Mesenchymal stem cell (in vitro differentiated cells and primary cell): ENCODE data around the gene C9orf72.
A peak's percentile ranks its signal among the peaks of the same experiment; 100 is the strongest.

Source experiments
- DNase-seq: peaks from one replicate; pipeline ENCODE4 v3.0.0-alpha.2; 2013
- H2AFZ ChIP-seq: one replicate; pipeline ENCODE4 v1.6.1; 2013; ENCODE audit warnings: low read depth, mild to moderate bottlenecking, control low read depth, inconsistent platforms, low read length, moderate library complexity
- H2AK5ac ChIP-seq: 2 replicates; pipeline ENCODE4 v1.6.1; 2013; ENCODE audit warnings: low read length, moderate library complexity, mild to moderate bottlenecking, inconsistent platforms; ENCODE audit not compliant: severe bottlenecking
- H2BK120ac ChIP-seq: one replicate; pipeline ENCODE4 v1.6.1; 2013; ENCODE audit warnings: low read depth, mild to moderate bottlenecking, inconsistent platforms, low read length, moderate library complexity
- H2BK12ac ChIP-seq, 2 experiments: one replicate each; pipeline ENCODE4 v1.6.1; 2013; ENCODE audit warnings: inconsistent platforms in 2 of 2, low read length in 2 of 2, mild to moderate bottlenecking in 2 of 2, moderate library complexity in 2 of 2, control low read depth in 1 of 2
- H2BK15ac ChIP-seq: one replicate; pipeline ENCODE4 v1.6.1; 2013; ENCODE audit warnings: mild to moderate bottlenecking, low read depth, inconsistent platforms; ENCODE audit not compliant: poor library complexity, severe bottlenecking
- H2BK5ac ChIP-seq: 2 replicates; pipeline ENCODE4 v1.6.1; 2013; ENCODE audit warnings: low read depth, mild to moderate bottlenecking, low read length, control low read depth, inconsistent platforms; ENCODE audit not compliant: poor library complexity, severe bottlenecking
- H3K14ac ChIP-seq, 2 experiments: one replicate each; pipeline ENCODE4 v1.6.1; 2013; ENCODE audit warnings: inconsistent platforms in 2 of 2, low read length in 2 of 2, control low read depth in 1 of 2, mild to moderate bottlenecking in 1 of 2, moderate library complexity in 1 of 2
- H3K18ac ChIP-seq, 2 experiments: one replicate each; pipeline ENCODE4 v1.6.1; 2013; ENCODE audit warnings: inconsistent platforms in 2 of 2, low read length in 2 of 2, control low read depth in 1 of 2, low read depth in 1 of 2, mild to moderate bottlenecking in 1 of 2
- H3K23ac ChIP-seq, 2 experiments: one replicate each; pipeline ENCODE4 v1.6.1; 2013; ENCODE audit warnings: inconsistent platforms in 2 of 2, low read length in 2 of 2, mild to moderate bottlenecking in 2 of 2, moderate library complexity in 2 of 2, control low read depth in 1 of 2
- H3K27ac ChIP-seq: 2 replicates; pipeline ENCODE4 v1.5.1; 2013; ENCODE audit warnings: mild to moderate bottlenecking, moderate library complexity, low read length, control low read depth, inconsistent platforms; ENCODE audit not compliant: poor library complexity, severe bottlenecking
- H3K27me3 ChIP-seq, 2 experiments: 2 replicates each; pipeline versions ENCODE4 v1.6.1 to v1.7.0; 2013; ENCODE audit warnings: low read length in 2 of 2, mild to moderate bottlenecking in 2 of 2, moderate library complexity in 2 of 2, control low read depth in 1 of 2, inconsistent platforms in 1 of 2; ENCODE audit not compliant: control insufficient read depth in 1 of 2, insufficient read depth in 1 of 2
- H3K36me3 ChIP-seq, 2 experiments: 2 replicates each; pipeline versions ENCODE4 v1.6.1 to v1.7.0; 2013; ENCODE audit warnings: low read length in 2 of 2, control low read depth in 1 of 2, inconsistent platforms in 1 of 2, low read depth in 1 of 2, mild to moderate bottlenecking in 1 of 2; ENCODE audit not compliant: insufficient read depth in 2 of 2, control insufficient read depth in 1 of 2
- H3K4ac ChIP-seq, 2 experiments: one replicate each; pipeline ENCODE4 v1.6.1; 2013; ENCODE audit warnings: inconsistent platforms in 2 of 2, low read length in 2 of 2, mild to moderate bottlenecking in 2 of 2, moderate library complexity in 2 of 2, control low read depth in 1 of 2, low read depth in 1 of 2
- H3K4me1 ChIP-seq: 2 replicates; pipeline ENCODE4 v1.6.1; 2013; ENCODE audit warnings: low read depth, low read length, control low read depth; ENCODE audit not compliant: control insufficient read depth, insufficient read depth
- H3K4me2 ChIP-seq: 2 replicates; pipeline ENCODE4 v1.6.1; 2013; ENCODE audit warnings: low read length, mild to moderate bottlenecking, inconsistent platforms; ENCODE audit not compliant: poor library complexity, severe bottlenecking
- H3K4me3 ChIP-seq, 2 experiments: 2 replicates each; pipeline versions ENCODE4 v1.5.1 to v1.7.0; 2013; ENCODE audit warnings: low read length in 2 of 2, mild to moderate bottlenecking in 2 of 2, control low read depth in 1 of 2, low read depth in 1 of 2; ENCODE audit not compliant: insufficient read depth in 1 of 2
- H3K79me1 ChIP-seq: replicated peaks from 2 replicates; pipeline ENCODE4 v1.6.1; 2013; ENCODE audit warnings: mild to moderate bottlenecking, control low read depth, low read length, inconsistent platforms; ENCODE audit not compliant: poor library complexity, severe bottlenecking
- H3K9ac ChIP-seq: 2 replicates; pipeline ENCODE4 v1.7.0; 2013; ENCODE audit warnings: mild to moderate bottlenecking, low read length, moderate library complexity
- H3K9me3 ChIP-seq: 2 replicates; pipeline ENCODE4 v1.7.0; 2013; ENCODE audit warnings: mild to moderate bottlenecking, low read length; ENCODE audit not compliant: control insufficient read depth
- H4K8ac ChIP-seq: one replicate; pipeline ENCODE4 v1.6.1; 2013; ENCODE audit warnings: inconsistent platforms, mild to moderate bottlenecking, low read length, moderate library complexity
- H4K91ac ChIP-seq: one replicate; pipeline ENCODE4 v1.6.1; 2013; ENCODE audit warnings: mild to moderate bottlenecking, low read length, inconsistent platforms
- WGBS: methylation state at CpG from one replicate; pipeline ENCODE4 v1.1.7; 2013; ENCODE audit warnings: mixed read lengths; 5-methylcytosine and 5-hydroxymethylcytosine counted together

Gene C9orf72

DNA sequence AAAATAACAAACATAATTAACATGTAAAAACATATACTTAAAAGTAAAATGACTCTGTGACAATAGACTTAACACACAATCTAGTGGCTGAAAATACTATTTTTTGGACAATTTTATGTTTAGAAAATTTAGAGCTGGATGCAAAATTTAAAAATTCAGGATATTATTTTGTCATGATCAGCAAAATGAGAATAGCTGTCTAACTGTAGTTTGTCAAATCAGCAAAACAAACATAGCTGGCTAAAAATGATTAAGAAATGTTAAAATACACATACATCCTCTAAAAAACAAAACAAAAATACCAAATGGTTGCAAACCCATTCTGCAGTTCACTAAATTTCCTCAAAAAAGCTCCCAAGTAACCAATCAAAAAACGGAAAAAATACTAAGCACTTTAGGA, 18.6 kb downstream of the C9orf72 start:
- H3K9me3 ChIP-seq: no peaks in the 10 kb centered on the region
- H3K4me1 ChIP-seq: no peaks in the 10 kb centered on the region
- H4K91ac ChIP-seq: no peak overlapping the region
- H3K4me3 ChIP-seq: no peak overlapping the region
- H2BK120ac ChIP-seq: no peak overlapping the region
- no CpG with 5 or more reads among the region's 1 CpG for WGBS
- H2BK12ac ChIP-seq: no peak overlapping the region
- no peak overlapping the region for H3K27ac ChIP-seq
- no peak overlapping the region for H3K23ac ChIP-seq
- H2AFZ ChIP-seq: no peak overlapping the region
- DNase-seq: no peak
- no peaks in the 10 kb centered on the region for H3K79me1 ChIP-seq
- no peak overlapping the region for H2BK5ac ChIP-seq
- no peak overlapping the region for H2AK5ac ChIP-seq
- no peak overlapping the region for H2BK15ac ChIP-seq
- H3K14ac ChIP-seq: no peak overlapping the region
- H3K4ac ChIP-seq: no peak overlapping the region
- H3K36me3 ChIP-seq: peaks cover 0 to 38% of the 10 kb centered on the region in 2 experiments
- no peak overlapping the region for H3K9ac ChIP-seq
- H3K4me2 ChIP-seq: no peak overlapping the region
- H3K18ac ChIP-seq: no peak overlapping the region
- no peaks in the 10 kb centered on the region for H3K27me3 ChIP-seq
- H4K8ac ChIP-seq: no peak overlapping the region

DNA sequence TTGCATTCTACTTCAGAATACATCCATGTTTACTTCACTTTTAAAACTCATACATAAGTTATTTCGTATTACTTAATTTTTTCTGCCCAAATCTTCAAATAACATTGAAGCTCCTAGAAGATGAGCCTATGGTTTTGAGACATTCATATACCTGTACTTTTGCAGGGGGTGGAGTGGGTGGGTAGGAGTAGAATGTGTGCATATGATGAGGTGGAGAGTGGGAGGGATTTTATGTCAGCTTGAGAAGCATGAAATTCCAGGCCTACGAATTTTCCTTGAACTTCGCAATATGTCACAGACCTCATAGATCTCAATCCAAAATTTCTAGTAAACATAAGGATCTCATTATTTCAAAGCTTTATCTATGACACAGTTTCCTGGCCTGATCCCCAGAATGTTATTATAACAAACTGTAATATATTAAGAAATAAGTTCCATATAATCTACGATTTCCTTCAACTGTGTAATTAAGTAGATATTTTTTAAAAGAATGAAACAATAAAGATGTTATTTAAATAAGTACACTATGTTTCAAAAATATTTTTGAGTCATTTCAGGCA, 24.0 kb downstream of the C9orf72 start:
- H3K18ac ChIP-seq: no peak overlapping the region
- no peak overlapping the region for H2BK5ac ChIP-seq
- no peak overlapping the region for H2BK15ac ChIP-seq

DNA sequence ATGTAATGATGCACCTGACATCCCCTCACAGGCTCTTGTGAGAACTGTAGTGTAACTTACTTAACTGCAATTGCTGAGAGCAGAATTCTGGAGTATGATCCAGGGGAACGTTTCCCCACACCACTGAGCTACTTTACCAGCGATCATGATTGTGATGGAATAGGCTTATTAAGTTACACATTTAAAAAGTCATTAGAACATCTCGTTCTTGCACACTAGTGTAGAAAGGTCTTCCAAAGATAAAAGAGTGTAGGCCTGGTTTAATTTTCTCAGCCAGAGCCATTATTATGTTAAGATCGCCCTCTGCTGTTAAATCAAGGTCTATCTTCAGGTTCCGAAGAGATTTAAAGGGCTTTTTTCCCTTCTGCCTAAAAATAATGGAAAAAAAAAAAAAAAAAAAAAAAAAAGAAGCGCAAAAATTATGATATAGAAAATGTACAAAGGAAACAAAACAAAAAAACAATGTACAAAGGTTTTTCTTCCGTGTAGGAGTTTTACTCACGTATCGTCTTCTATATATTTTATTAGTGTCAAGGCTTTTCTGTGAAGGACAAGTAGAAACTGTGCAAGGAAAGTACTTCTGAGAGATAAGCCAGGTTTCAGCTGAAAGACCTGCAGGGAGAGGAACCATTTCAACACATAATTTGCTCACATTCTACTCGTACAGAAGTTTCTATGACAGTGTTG, 25.1 kb downstream of the C9orf72 start:
- Histone ChIP-seq H4K8ac (no peak overlapping the region), H3K4ac (no peak overlapping the region), H4K91ac (no peak overlapping the region), H3K4me3 (no peak overlapping the region), H2BK15ac (no peak overlapping the region), H3K79me1 (no peaks in the 10 kb centered on the region), H3K9ac (no peak overlapping the region), H3K27me3 (no peaks in the 10 kb centered on the region), H2AFZ (no peak overlapping the region), H3K27ac (no peak overlapping the region), H3K4me1 (no peaks in the 10 kb centered on the region), H2BK120ac (no peak overlapping the region), H3K36me3 (peaks cover 0 to 5% of the 10 kb centered on the region in 2 experiments), H2AK5ac (no peak overlapping the region), H3K4me2 (no peak overlapping the region), H3K18ac (no peak overlapping the region), H3K14ac (no peak overlapping the region), H2BK12ac (no peak overlapping the region), H3K9me3 (no peaks in the 10 kb centered on the region), H2BK5ac (no peak overlapping the region), H3K23ac (no peak overlapping the region)
- peak; percentile 57 for DNase-seq
- WGBS: 100% methylated on average over 3 of the region's 10 CpGs

More for the DNA sequence above, 24.0 kb downstream of the C9orf72 start:
- Histone ChIP-seq H3K14ac (no peak overlapping the region), H2AFZ (no peak overlapping the region), H3K36me3 (peaks cover 0 to 7% of the 10 kb centered on the region in 2 experiments), H2AK5ac (no peak overlapping the region), H3K27me3 (no peaks in the 10 kb centered on the region), H3K9ac (peak overlapping the region; percentile 21), H3K27ac (no peak overlapping the region), H4K91ac (no peak overlapping the region), H3K4ac (no peak overlapping the region), H3K79me1 (no peaks in the 10 kb centered on the region), H4K8ac (no peak overlapping the region), H3K4me2 (no peak overlapping the region), H3K9me3 (no peaks in the 10 kb centered on the region), H2BK12ac (no peak overlapping the region), H3K23ac (no peak overlapping the region), H2BK120ac (no peak overlapping the region), H3K4me3 (no peak overlapping the region), H3K4me1 (no peaks in the 10 kb centered on the region)
- no peak for DNase-seq
- 100% methylated on average over 3 of the region's 4 CpGs for WGBS

DNA sequence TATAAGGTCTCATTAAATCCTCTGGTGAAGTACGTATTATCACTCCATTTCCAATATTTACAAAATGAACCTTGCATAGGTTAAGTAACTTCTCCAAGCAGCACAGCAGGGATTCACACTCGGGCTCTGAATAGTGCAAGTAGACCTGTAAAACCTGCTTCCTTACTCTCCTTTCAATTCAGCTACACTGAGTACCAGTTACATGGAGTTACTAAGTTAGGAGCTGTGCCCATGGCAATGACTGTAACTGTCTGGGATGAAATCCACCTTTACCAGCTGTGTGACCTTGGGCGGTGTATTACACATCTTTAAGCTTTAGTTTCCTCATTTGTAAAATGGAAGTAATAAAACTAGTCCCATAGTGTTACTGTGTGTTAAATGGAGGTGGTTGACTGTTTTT, 27.8 kb downstream of the C9orf72 start:
- H2AK5ac ChIP-seq: no peak overlapping the region
- H4K91ac ChIP-seq: no peak overlapping the region
- no peaks in the 10 kb centered on the region for H3K4me1 ChIP-seq
- no peaks in the 10 kb centered on the region for H3K27me3 ChIP-seq
- no peak overlapping the region for H3K9ac ChIP-seq
- H3K4me3 ChIP-seq: no peak overlapping the region
- H2BK12ac ChIP-seq: no peak overlapping the region
- H2BK5ac ChIP-seq: no peak overlapping the region
- H3K79me1 ChIP-seq: no peaks in the 10 kb centered on the region
- H3K23ac ChIP-seq: no peak overlapping the region
- peaks cover 0 to 3% of the 10 kb centered on the region in 2 experiments for H3K36me3 ChIP-seq
- no peak overlapping the region for H3K14ac ChIP-seq
- H2AFZ ChIP-seq: no peak overlapping the region
- H3K4me2 ChIP-seq: no peak overlapping the region
- 100% methylated on average over 2 of the region's 3 CpGs for WGBS
- H2BK120ac ChIP-seq: no peak overlapping the region
- H3K27ac ChIP-seq: no peak overlapping the region
- no peaks in the 10 kb centered on the region for H3K9me3 ChIP-seq
- H4K8ac ChIP-seq: no peak overlapping the region
- no peak for DNase-seq
- no peak overlapping the region for H2BK15ac ChIP-seq
- H3K18ac ChIP-seq: no peak overlapping the region
- no peak overlapping the region for H3K4ac ChIP-seq
